H9 (cell line): Measurements from ENCODE around the gene RAB35. TPM values are rescaled to one million over a fixed set of nuclear protein-coding genes. Genes with fewer than 3 reads are reported as not detected.

Experiments used
- DNase-seq: peaks from one replicate; pipeline ENCODE4 v3.0.0-alpha.2; 2017
- H2AFZ ChIP-seq: one replicate; pipeline ENCODE4 v1.6.1; 2013; ENCODE audit warnings: mild to moderate bottlenecking, low read length, control low read depth, moderate library complexity
- H2AK5ac ChIP-seq: 2 replicates; pipeline ENCODE4 v1.6.1; 2013; ENCODE audit warnings: low read length, control low read depth, mixed read lengths; ENCODE audit not compliant: insufficient read length
- H2BK120ac ChIP-seq: one replicate; pipeline ENCODE4 v1.6.1; 2013; ENCODE audit warnings: low read depth, mild to moderate bottlenecking, low read length, control low read depth, inconsistent platforms; ENCODE audit not compliant: poor library complexity, severe bottlenecking
- H2BK12ac ChIP-seq: 2 replicates; pipeline ENCODE4 v1.6.1; 2013; ENCODE audit warnings: low read length, control low read depth, mixed read lengths, low read depth; ENCODE audit not compliant: insufficient read length
- H2BK15ac ChIP-seq: 2 replicates; pipeline ENCODE4 v1.6.1; 2013; ENCODE audit warnings: low read depth, low read length, control low read depth
- H2BK20ac ChIP-seq: one replicate; pipeline ENCODE4 v1.6.1; 2013; ENCODE audit warnings: low read depth, mild to moderate bottlenecking, low read length, control low read depth, inconsistent platforms; ENCODE audit not compliant: poor library complexity, severe bottlenecking
- H2BK5ac ChIP-seq: 2 replicates; pipeline ENCODE4 v1.6.1; 2013; ENCODE audit warnings: low read length, control low read depth, mixed read lengths; ENCODE audit not compliant: insufficient read length
- H3K14ac ChIP-seq: 2 replicates; pipeline ENCODE4 v1.6.1; 2013; ENCODE audit warnings: low read length, control low read depth; ENCODE audit not compliant: insufficient read depth
- H3K18ac ChIP-seq: 2 replicates; pipeline ENCODE4 v1.6.1; 2013; ENCODE audit warnings: low read depth, mild to moderate bottlenecking, mixed read lengths, low read length, control low read depth; ENCODE audit not compliant: insufficient read length
- H3K23ac ChIP-seq: 2 replicates; pipeline ENCODE4 v1.6.1; 2013; ENCODE audit warnings: low read length, control low read depth, mixed read lengths, low read depth; ENCODE audit not compliant: insufficient read length
- H3K23me2 ChIP-seq: 2 replicates; pipeline ENCODE4 v1.6.1; 2013; ENCODE audit warnings: low read depth, mild to moderate bottlenecking, mixed read lengths, low read length, control low read depth; ENCODE audit not compliant: insufficient read length, poor library complexity, severe bottlenecking
- H3K27ac ChIP-seq: 2 replicates; pipeline ENCODE4 v1.5.1; 2013; ENCODE audit warnings: low read length, control low read depth, mixed read lengths, low read depth; ENCODE audit not compliant: insufficient read length
- H3K27me3 ChIP-seq: 2 replicates; pipeline ENCODE4 v1.6.1; 2013; ENCODE audit warnings: low read length, control low read depth, inconsistent platforms; ENCODE audit not compliant: insufficient read depth
- H3K4ac ChIP-seq: 2 replicates; pipeline ENCODE4 v1.6.1; 2013; ENCODE audit warnings: low read depth, mild to moderate bottlenecking, control low read depth, inconsistent platforms, low read length, moderate library complexity
- H3K4me1 ChIP-seq: 2 replicates; pipeline ENCODE4 v1.6.1; 2013; ENCODE audit warnings: low read length, control low read depth, inconsistent platforms; ENCODE audit not compliant: insufficient read depth
- H3K4me2 ChIP-seq: 2 replicates; pipeline ENCODE4 v1.6.1; 2013; ENCODE audit warnings: low read length, control low read depth, mixed read lengths; ENCODE audit not compliant: insufficient read length, insufficient read depth
- H3K56ac ChIP-seq: 2 replicates; pipeline ENCODE4 v1.6.1; 2013; ENCODE audit warnings: low read depth, mild to moderate bottlenecking, mixed read lengths, low read length, control low read depth; ENCODE audit not compliant: insufficient read length
- H3K79me1 ChIP-seq: 2 replicates; pipeline ENCODE4 v1.6.1; 2013; ENCODE audit warnings: low read depth, mild to moderate bottlenecking, moderate library complexity, low read length, control low read depth, inconsistent platforms; ENCODE audit not compliant: insufficient read depth, poor library complexity, severe bottlenecking
- H3K79me2 ChIP-seq: 2 replicates; pipeline ENCODE4 v1.6.1; 2013; ENCODE audit warnings: low read length, control low read depth, inconsistent platforms; ENCODE audit not compliant: insufficient read depth
- H3K9ac ChIP-seq: 2 replicates; pipeline ENCODE4 v1.6.1; 2013; ENCODE audit warnings: low read length, control low read depth, mixed read lengths; ENCODE audit not compliant: insufficient read length; ENCODE audit errors: extremely low read depth
- H3K9me3 ChIP-seq: one replicate; pipeline ENCODE4 v1.6.1; 2013; ENCODE audit warnings: low read depth, low read length, inconsistent platforms; ENCODE audit not compliant: control insufficient read depth
- H3T11ph ChIP-seq: one replicate; pipeline ENCODE4 v1.6.1; 2013; ENCODE audit warnings: mild to moderate bottlenecking, low read length, control low read depth, inconsistent platforms
- H4K20me1 ChIP-seq: one replicate; pipeline ENCODE4 v1.6.1; 2013; ENCODE audit not compliant: control insufficient read depth, insufficient read length, insufficient read depth
- H4K5ac ChIP-seq: 2 replicates; pipeline ENCODE4 v1.6.1; 2013; ENCODE audit warnings: low read depth, mild to moderate bottlenecking, mixed read lengths, low read length, control low read depth; ENCODE audit not compliant: insufficient read length
- H4K8ac ChIP-seq: replicated peaks from 2 replicates; pipeline ENCODE4 v1.6.1; 2013; ENCODE audit warnings: low read length, control low read depth, mixed read lengths, low read depth; ENCODE audit not compliant: insufficient read length
- H4K91ac ChIP-seq: 2 replicates; pipeline ENCODE4 v1.6.1; 2013; ENCODE audit warnings: low read depth, mild to moderate bottlenecking, moderate library complexity, mixed read lengths, low read length, control low read depth; ENCODE audit not compliant: insufficient read length
- H3K27ac Mint-ChIP-seq, 3 experiments: 2 replicates in 2 of 3; 3 replicates in 1 of 3; pipeline ENCODE4 v1.8.0; 2020 to 2021; ENCODE audit warnings: mixed read lengths in 3 of 3, mild to moderate bottlenecking in 1 of 3, moderate library complexity in 1 of 3
- H3K27me3 Mint-ChIP-seq: 2 replicates; pipeline ENCODE4 v1.8.0; 2021; ENCODE audit warnings: low read depth, mild to moderate bottlenecking, moderate library complexity, mixed read lengths
- H3K36me3 Mint-ChIP-seq, 3 experiments: 2 replicates in 2 of 3; 3 replicates in 1 of 3; pipeline ENCODE4 v1.8.0; 2020 to 2021; ENCODE audit warnings: low read depth in 3 of 3, mixed read lengths in 3 of 3; ENCODE audit not compliant: insufficient read depth in 1 of 3
- H3K4me1 Mint-ChIP-seq, 2 experiments: 2 replicates each; pipeline ENCODE4 v1.8.0; 2020; ENCODE audit warnings: mixed read lengths in 2 of 2
- H3K4me3 Mint-ChIP-seq, 2 experiments: 2 replicates in 1 of 2; 3 replicates in 1 of 2; pipeline ENCODE4 v1.8.0; 2020 to 2021; ENCODE audit warnings: mild to moderate bottlenecking in 2 of 2, mixed read lengths in 2 of 2, moderate library complexity in 1 of 2
- H3K9me3 Mint-ChIP-seq, 2 experiments: 2 replicates in 1 of 2; 3 replicates in 1 of 2; pipeline ENCODE4 v1.8.0; 2020; ENCODE audit warnings: mild to moderate bottlenecking in 2 of 2, mixed read lengths in 2 of 2, moderate library complexity in 1 of 2
- WGBS: extraction: QIAGEN DNeasy Blood & Tissue Kit; methylation state at CpG from one replicate; pipeline ENCODE4 v1.1.7; 2013; ENCODE audit warnings: missing lambda C conversion rate, low lambda C conversion rate, mixed read lengths; ENCODE audit not compliant: insufficient read length; ENCODE audit errors: extremely low coverage; 5-methylcytosine and 5-hydroxymethylcytosine counted together
- total RNA-seq: library from RNA; stranded (reverse); gene quantifications from 2 replicates; pipeline ENCODE4 v1.2.1, GENCODE V29; 2021
- TF ChIP-seq, protein P1 (sequence below): fragments of 200-600 bp; sonication (generic); conservative IDR thresholded peaks from 3 replicates; pipeline ENCODE4 v1.8.0; 2021; ENCODE audit warnings: antibody characterized with exemption, mild to moderate bottlenecking

RAB35 gene
- total RNA-seq, 1 experiment from 2014 or later, result 60.0 TPM

DNA sequence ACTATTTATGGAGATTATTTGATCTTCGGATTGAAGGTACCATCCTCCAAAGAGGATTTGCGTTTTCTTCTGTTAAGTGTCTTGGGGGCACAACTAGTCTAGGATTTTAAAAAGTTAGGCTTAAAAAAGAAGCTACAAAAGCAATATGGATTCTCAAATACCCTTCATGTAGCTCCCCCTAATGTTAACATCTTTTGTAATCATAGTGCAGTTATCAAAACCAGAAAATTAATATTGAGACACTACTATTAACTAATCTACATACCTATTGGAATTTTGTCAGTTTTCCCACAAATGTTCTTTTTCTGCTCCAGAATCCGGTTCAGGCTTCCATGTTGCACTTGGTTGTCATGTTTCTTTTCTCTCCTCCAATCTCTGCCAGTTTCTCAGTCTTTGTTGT, 65.0 kb downstream of the RAB35 start:
- H4K20me1 ChIP-seq, result no peaks in the 10 kb centered on the region
- peaks cover 0 to 2% of the 10 kb centered on the region in 2 experiments; a peak in 2 of 5 replicates for H3K9me3 Mint-ChIP-seq
- DNase-seq, result no peak

More for the DNA sequence above, 65.0 kb downstream of the RAB35 start:
- Histone ChIP-seq H3K23me2 (no peaks in the 10 kb centered on the region), H3K4me1 (no peaks in the 10 kb centered on the region), H3T11ph (no peak overlapping the region), H2BK12ac (no peak overlapping the region), H3K14ac (no peak overlapping the region), H3K18ac (no peak overlapping the region), H3K23ac (no peak overlapping the region), H3K9me3 (no peaks in the 10 kb centered on the region), H4K8ac (no peak overlapping the region), H2BK5ac (no peak overlapping the region), H4K91ac (no peak overlapping the region), H3K79me2 (no peaks in the 10 kb centered on the region), H3K79me1 (no peaks in the 10 kb centered on the region), H2AFZ (no peak overlapping the region), H2BK20ac (no peak overlapping the region), H3K27ac (no peak overlapping the region), H2BK120ac (no peak overlapping the region), H3K4ac (no peak overlapping the region), H3K27me3 (no peaks in the 10 kb centered on the region), H3K9ac (no peak overlapping the region), H4K5ac (no peak overlapping the region), H2AK5ac (no peak overlapping the region), H2BK15ac (no peak overlapping the region), H3K56ac (no peak overlapping the region), H3K4me2 (no peak overlapping the region)
- H3K36me3 Mint-ChIP-seq, result peaks cover 0 to 7% (median 7%) of the 10 kb centered on the region in 3 experiments; a peak in 4 of 7 replicates
- H3K4me1 Mint-ChIP-seq, result no peaks in the 10 kb centered on the region
- no peak overlapping the region for H3K27ac Mint-ChIP-seq
- no peak overlapping the region for H3K4me3 Mint-ChIP-seq
- TF ChIP-seq, protein P1, sequence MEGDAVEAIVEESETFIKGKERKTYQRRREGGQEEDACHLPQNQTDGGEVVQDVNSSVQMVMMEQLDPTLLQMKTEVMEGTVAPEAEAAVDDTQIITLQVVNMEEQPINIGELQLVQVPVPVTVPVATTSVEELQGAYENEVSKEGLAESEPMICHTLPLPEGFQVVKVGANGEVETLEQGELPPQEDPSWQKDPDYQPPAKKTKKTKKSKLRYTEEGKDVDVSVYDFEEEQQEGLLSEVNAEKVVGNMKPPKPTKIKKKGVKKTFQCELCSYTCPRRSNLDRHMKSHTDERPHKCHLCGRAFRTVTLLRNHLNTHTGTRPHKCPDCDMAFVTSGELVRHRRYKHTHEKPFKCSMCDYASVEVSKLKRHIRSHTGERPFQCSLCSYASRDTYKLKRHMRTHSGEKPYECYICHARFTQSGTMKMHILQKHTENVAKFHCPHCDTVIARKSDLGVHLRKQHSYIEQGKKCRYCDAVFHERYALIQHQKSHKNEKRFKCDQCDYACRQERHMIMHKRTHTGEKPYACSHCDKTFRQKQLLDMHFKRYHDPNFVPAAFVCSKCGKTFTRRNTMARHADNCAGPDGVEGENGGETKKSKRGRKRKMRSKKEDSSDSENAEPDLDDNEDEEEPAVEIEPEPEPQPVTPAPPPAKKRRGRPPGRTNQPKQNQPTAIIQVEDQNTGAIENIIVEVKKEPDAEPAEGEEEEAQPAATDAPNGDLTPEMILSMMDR, result no peak
- WGBS, result no CpG with 5 or more reads among the region's 3 CpGs
- no peaks in the 10 kb centered on the region for H3K27me3 Mint-ChIP-seq
